ENCODE results near the gene EIF2AK3. TPM values are rescaled to one million over a fixed set of nuclear protein-coding genes. Genes with fewer than 3 reads are reported as not detected.

The EIF2AK3 gene
- total and polyA plus RNA-seq, 12 donors = 4.6 to 21.5 (median 9.9) TPM

GRCh38 chr2:88622307-88622706 lies 5.0 kb downstream of the EIF2AK3 start:
- peaks cover 0 to 73% (median 41%) of the 10 kb centered on the region in 9 donors for H3K4me1 ChIP-seq

GRCh38 chr2:88621432-88621831 lies 5.8 kb downstream of the EIF2AK3 start:
- no peak overlapping the region for H3K27ac ChIP-seq
- H3K27me3 ChIP-seq = no peaks in the 10 kb centered on the region
- no peak for TF ChIP-seq CTCF (IDR thresholded peaks at IDR 0.05)
- 95 to 96% methylated on average over 3 of the region's 3 CpGs for whole genome bisulfite sequencing, 2 donors
- no peak for DNase-seq
- no peak for ATAC-seq
- no peaks in the 10 kb centered on the region for H3K36me3 ChIP-seq
- intact Hi-C loops (cut with DNase I) = no loop called here
- H3K9me3 ChIP-seq = no peaks in the 10 kb centered on the region
- H3K4me3 ChIP-seq = no peak overlapping the region
- peaks cover 0 to 72% (median 41%) of the 10 kb centered on the region in 9 donors for H3K4me1 ChIP-seq

More at GRCh38 chr2:88622307-88622706, 5.0 kb downstream of the EIF2AK3 start:
- Histone ChIP-seq H3K36me3 (no peaks in the 10 kb centered on the region), H3K4me3 (no peak overlapping the region), H3K27ac (no peak overlapping the region), H3K9me3 (no peaks in the 10 kb centered on the region), H3K27me3 (no peaks in the 10 kb centered on the region)
- WGBS, 2 donors = 48 to 72% methylated on average over 1 of the region's 1 CpG
- intact Hi-C loops (cut with DNase I) = no loop called here
- TF ChIP-seq CTCF (IDR thresholded peaks at IDR 0.05) = no peak
- DNase-seq (no peak), ATAC-seq (no peak)

- no peaks in the 10 kb centered on the region for H3K9me3 ChIP-seq
- ATAC-seq = no peak
- no peak for TF ChIP-seq CTCF (IDR thresholded peaks at IDR 0.05)
- 68 to 79% methylated on average over 1 of the region's 1 CpG for whole genome bisulfite sequencing, 2 donors
- intact Hi-C loops (cut with DNase I) = no loop called here
- H3K27me3 ChIP-seq = no peaks in the 10 kb centered on the region
- DNase-seq = no peak
- H3K4me1 ChIP-seq = peaks cover 0 to 68% (median 41%) of the 10 kb centered on the region in 9 donors
- H3K27ac ChIP-seq = no peak overlapping the region
- H3K36me3 ChIP-seq = no peaks in the 10 kb centered on the region
- no peak overlapping the region for H3K4me3 ChIP-seq
These were observed 7.2 kb downstream of the EIF2AK3 start for GRCh38 chr2:88620015-88620414.

- Histone ChIP-seq H3K36me3 (peaks cover 0 to 29% (median 0%) of the 10 kb centered on the region in 9 donors), H3K4me3 (no peak overlapping the region), H3K27me3 (no peaks in the 10 kb centered on the region), H3K9me3 (no peaks in the 10 kb centered on the region), H3K27ac (no peak overlapping the region), H3K4me1 (peaks cover 0 to 51% (median 19%) of the 10 kb centered on the region in 9 donors)
- 86 to 90% methylated on average over 3 of the region's 3 CpGs for WGBS, 2 donors
- TF ChIP-seq CTCF (IDR thresholded peaks at IDR 0.05) = no peak
- ATAC-seq = no peak
- no peak for DNase-seq
- intact Hi-C loops (cut with DNase I) = no loop called here
These were observed 11.4 kb downstream of the EIF2AK3 start for GRCh38 chr2:88615822-88616221.

All from heart right ventricle (tissue), 16 donors.